HCT116 (cell line): ENCODE measurements around the gene FER. TPM values are rescaled to one million over a fixed set of nuclear protein-coding genes. Genes with fewer than 3 reads are reported as not detected.

Experiments used
- ATAC-seq: fragments of 200-7000 bp; cut with Tn5 transposase; 2 replicates; pipeline ENCODE4 v1.9.1; 2020; ENCODE audit warnings: mild to moderate bottlenecking, moderate library complexity
- BruUV-seq: library from RNA; stranded (reverse); fragments of 400-500 nt; replicated peaks from 2 replicates; lab custom pipeline; 2021; lab: Mats Ljungman, UMichigan
- CTCF ChIA-PET: fragments of 300-600 bp; sonication (Branson Sonifier 250); formaldehyde crosslinking; loops from one replicate; lab custom pipeline; 2021; ENCODE audit warnings: antibody characterized with exemption; lab: Charles Lee
- POLR2A ChIA-PET: fragments of 300-600, 350-600 bp; sonication (Branson Sonifier 250); formaldehyde crosslinking; loops from one replicate; lab custom pipeline; 2021; ENCODE audit warnings: antibody characterized with exemption; lab: Charles Lee
- RAD21 ChIA-PET, 2 experiments: fragments of 300-600 bp; sonication (Branson Sonifier 250); formaldehyde crosslinking; loops; one replicate each; lab custom pipeline; 2023; ENCODE audit warnings: low total read pairs in 2 of 2; ENCODE audit not compliant: uncharacterized antibody in 2 of 2, unreplicated experiment in 2 of 2, low non-redundant PET in 1 of 2; lab: Charles Lee
- DNase-seq: peaks from one replicate; pipeline ENCODE4 v3.0.0-alpha.2; 2010; ENCODE audit warnings: low read depth, low spot score
- H2AFZ ChIP-seq: fragments of 200-600 bp; shearing (Covaris generic), sonication (generic); 2 replicates; pipeline ENCODE4 v1.6.1; 2017; ENCODE audit warnings: low read depth, mixed run types, mixed read lengths, antibody characterized with exemption, low read length; ENCODE audit not compliant: poor library complexity, severe bottlenecking
- H3K27ac ChIP-seq: 2 replicates; pipeline ENCODE4 v1.5.1; 2012; ENCODE audit warnings: low read depth, low read length
- H3K27me3 ChIP-seq: fragments of 200-600 bp; sonication (generic); 2 replicates; pipeline ENCODE4 v1.6.1; 2016; ENCODE audit warnings: mixed run types, low read length, mixed read lengths; ENCODE audit not compliant: insufficient read depth
- H3K36me3 ChIP-seq, 2 experiments: fragments of 200-500 bp in 1 of 2; fragments of 200-600 bp in 1 of 2; sonication (Bioruptor generic) in 1 of 2; sonication (generic) in 1 of 2; 2 replicates each; pipeline versions ENCODE4 v1.5.1 to v1.6.1; 2014 to 2016; ENCODE audit warnings: low read length in 2 of 2, inconsistent platforms in 1 of 2, mixed read lengths in 1 of 2, mixed run types in 1 of 2; ENCODE audit not compliant: insufficient read depth in 2 of 2, control insufficient read depth in 1 of 2
- H3K4me1 ChIP-seq, 2 experiments: fragments of 200-600 bp in 1 of 2; sonication (generic) in 1 of 2; 2 replicates each; pipeline versions ENCODE4 v1.5.1 to v1.6.1; 2012 to 2017; ENCODE audit warnings: low read length in 2 of 2, inconsistent platforms in 1 of 2, mild to moderate bottlenecking in 1 of 2, mixed read lengths in 1 of 2, mixed run types in 1 of 2, moderate library complexity in 1 of 2; ENCODE audit not compliant: insufficient read depth in 2 of 2, control insufficient read depth in 1 of 2
- H3K4me2 ChIP-seq: fragments of 200-600 bp; sonication (generic); 2 replicates; pipeline ENCODE4 v1.6.1; 2017; ENCODE audit warnings: mixed run types, low read length, mixed read lengths
- H3K4me3 ChIP-seq, 2 experiments: fragments of 200-600 bp in 1 of 2; sonication (generic) in 1 of 2; replicated peaks in 1 of 2; 2 replicates each; pipeline ENCODE4 v1.5.1; 2011 to 2016; ENCODE audit warnings: low read length in 2 of 2, control low read depth in 1 of 2, low read depth in 1 of 2, mild to moderate bottlenecking in 1 of 2, mixed read lengths in 1 of 2, mixed run types in 1 of 2
- H3K79me2 ChIP-seq: fragments of 200-600 bp; sonication (generic); 2 replicates; pipeline ENCODE4 v1.6.1; 2017; ENCODE audit warnings: mild to moderate bottlenecking, mixed run types, low read length, moderate library complexity, mixed read lengths; ENCODE audit not compliant: insufficient read depth
- H3K9ac ChIP-seq: fragments of 200-600 bp; sonication (generic); 2 replicates; pipeline ENCODE4 v1.6.1; 2016; ENCODE audit warnings: low read length, mixed read lengths
- H3K9me2 ChIP-seq: fragments of 200-600 bp; sonication (generic), shearing (Covaris generic); 2 replicates; pipeline ENCODE4 v1.6.1; 2017; ENCODE audit warnings: mixed run types, mild to moderate bottlenecking, moderate library complexity; ENCODE audit not compliant: insufficient read depth
- H3K9me3 ChIP-seq, 2 experiments: fragments of 200-500 bp in 1 of 2; fragments of 200-600 bp in 1 of 2; sonication (Bioruptor generic) in 1 of 2; sonication (generic) in 1 of 2; 2 replicates each; pipeline ENCODE4 v1.6.1; 2014 to 2017; ENCODE audit warnings: low read length in 2 of 2, mixed read lengths in 2 of 2, inconsistent platforms in 1 of 2, low read depth in 1 of 2, mild to moderate bottlenecking in 1 of 2, mixed run types in 1 of 2, moderate library complexity in 1 of 2; ENCODE audit not compliant: control insufficient read depth in 1 of 2, insufficient read depth in 1 of 2
- H4K20me1 ChIP-seq: fragments of 200-600 bp; sonication (generic), shearing (Covaris generic); 2 replicates; pipeline ENCODE4 v1.6.1; 2017; ENCODE audit warnings: mixed run types, mild to moderate bottlenecking, moderate library complexity; ENCODE audit not compliant: insufficient read depth
- ELF1 ChIP-seq: IDR thresholded peaks from 2 replicates; pipeline ENCODE4 v1.6.1; 2012; ENCODE audit warnings: low read depth, borderline replicate concordance
- EZH2phosphoT487 ChIP-seq: fragments of 200-600 bp; IDR thresholded peaks from 2 replicates; pipeline ENCODE4 v1.6.1; 2018; ENCODE audit warnings: antibody characterized with exemption, borderline replicate concordance
- POLR2A ChIP-seq: IDR thresholded peaks from 2 replicates; pipeline ENCODE4 v1.7.0; 2011; ENCODE audit warnings: borderline replicate concordance; ENCODE audit not compliant: insufficient read depth, insufficient read length; ENCODE audit errors: extremely low read depth
- POLR2AphosphoS5 ChIP-seq: IDR thresholded peaks from 2 replicates; pipeline ENCODE4 v1.6.1; 2011; ENCODE audit warnings: mild to moderate bottlenecking, low read depth, low read length, moderate library complexity
- REST ChIP-seq: IDR thresholded peaks from 2 replicates; pipeline ENCODE4 v1.6.1; 2012; ENCODE audit warnings: low read depth
- SP1 ChIP-seq: IDR thresholded peaks from 2 replicates; pipeline ENCODE4 v1.6.1; 2012; ENCODE audit warnings: low read depth
- TCF7L2 ChIP-seq: IDR thresholded peaks from 2 replicates; pipeline ENCODE4 v1.7.0; 2011; ENCODE audit warnings: borderline replicate concordance, inconsistent platforms; ENCODE audit not compliant: insufficient read depth, insufficient read length; ENCODE audit errors: extremely low read depth
- ZBTB33 ChIP-seq: IDR thresholded peaks from 2 replicates; pipeline ENCODE4 v1.6.1; 2011; ENCODE audit warnings: mild to moderate bottlenecking, low read length, moderate library complexity; ENCODE audit not compliant: insufficient replicate concordance; ENCODE audit errors: extremely low read depth
- ZNF274 ChIP-seq: fragments of 200-500 bp; sonication (Bioruptor generic); IDR thresholded peaks from 2 replicates; pipeline ENCODE4 v1.6.1; 2014; ENCODE audit warnings: mild to moderate bottlenecking, low read depth, low read length, inconsistent platforms
- intact Hi-C: fragments of 100-400 bp; cut with micrococcal nuclease; formaldehyde crosslinking; loops from 2 replicates; pipeline ENCODE4 v1.10.0; 2022
- total RNA-seq: library from RNA; stranded (reverse); gene quantifications from one replicate; pipeline ENCODE4 v1.2.1, GENCODE V29; 2021; ENCODE audit not compliant: unreplicated experiment

The FER gene
- total RNA-seq, 1 experiment from 2014 or later = 32.0 TPM

- TF ChIP-seq POLR2AphosphoS5 = no peak
- no peak for TF ChIP-seq POLR2A
- no peak for TF ChIP-seq REST
- TF ChIP-seq SP1 = no peak
- no peak for TF ChIP-seq ELF1
- TF ChIP-seq ZNF274 = no peak
- no peak for TF ChIP-seq TCF7L2
- TF ChIP-seq ZBTB33 = no peak
- TF ChIP-seq EZH2phosphoT487 = no peak
- Histone ChIP-seq H3K9me3 (no peaks in the 10 kb centered on the region), H3K36me3 (no peaks in the 10 kb centered on the region), H3K27me3 (no peaks in the 10 kb centered on the region), H3K9ac (no peak overlapping the region), H3K9me2 (no peaks in the 10 kb centered on the region), H3K79me2 (no peaks in the 10 kb centered on the region), H3K4me2 (no peak overlapping the region), H3K4me3 (no peak overlapping the region), H3K27ac (no peak overlapping the region), H4K20me1 (no peaks in the 10 kb centered on the region), H2AFZ (no peak overlapping the region), H3K4me1 (no peaks in the 10 kb centered on the region)
- ChIA-PET RAD21 (no interaction called here), POLR2A (no interaction called here), CTCF (no interaction called here)
- no peak for DNase-seq
- no peak for ATAC-seq
- intact Hi-C loops = no loop called here
- BruUV-seq = no TSS peak
Measured at GRCh38 chr5:109145139-109145538, 397.4 kb downstream of the FER start.
